AG08395 (cell line): Measurements from ENCODE around the gene PLD5.
"Not testable (repeated sequence)": the region's sequence is repeated elsewhere in the genome, so short reads cannot be mapped to it uniquely, and the experiment has no call there.

Experiments used
- DNase-seq: peaks from one replicate; pipeline ENCODE4 v3.0.0; 2012; ENCODE audit warnings: mixed read lengths, low spot score

PLD5 gene

DNA sequence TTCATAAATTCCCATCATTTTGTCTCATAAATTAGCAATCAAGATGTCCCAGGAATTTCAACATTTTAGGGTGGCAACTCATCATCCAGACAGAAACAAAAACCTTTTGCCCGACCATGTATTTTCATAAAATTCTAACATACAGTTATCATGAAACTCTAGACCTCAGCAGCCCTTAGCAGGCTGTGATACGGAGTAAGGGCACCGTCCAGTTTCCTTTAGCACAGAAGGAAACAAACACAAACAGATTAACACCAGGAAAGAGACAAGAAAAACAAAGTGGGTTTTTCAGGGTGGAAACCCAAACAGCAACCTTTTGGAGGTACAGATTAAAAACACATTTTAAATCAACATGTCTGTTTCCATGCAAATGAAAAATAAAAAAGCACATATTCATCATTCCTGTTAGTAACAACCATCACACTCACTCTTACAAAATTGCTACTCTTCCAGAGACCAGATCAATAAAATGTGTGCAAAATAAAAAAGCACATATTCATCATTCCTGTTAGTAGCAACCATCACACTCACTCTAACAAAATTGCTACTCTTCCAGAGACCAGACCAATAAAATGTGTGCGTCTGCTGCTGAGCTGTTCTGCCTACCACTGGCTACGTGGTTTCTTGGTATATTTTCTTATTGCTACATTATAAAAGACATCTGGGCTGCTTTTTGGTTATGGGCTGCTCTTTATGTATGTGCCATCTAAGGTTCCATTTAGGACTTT, 241.6 kb downstream of the PLD5 start:
- DNase-seq, result not testable (repeated sequence)

DNA sequence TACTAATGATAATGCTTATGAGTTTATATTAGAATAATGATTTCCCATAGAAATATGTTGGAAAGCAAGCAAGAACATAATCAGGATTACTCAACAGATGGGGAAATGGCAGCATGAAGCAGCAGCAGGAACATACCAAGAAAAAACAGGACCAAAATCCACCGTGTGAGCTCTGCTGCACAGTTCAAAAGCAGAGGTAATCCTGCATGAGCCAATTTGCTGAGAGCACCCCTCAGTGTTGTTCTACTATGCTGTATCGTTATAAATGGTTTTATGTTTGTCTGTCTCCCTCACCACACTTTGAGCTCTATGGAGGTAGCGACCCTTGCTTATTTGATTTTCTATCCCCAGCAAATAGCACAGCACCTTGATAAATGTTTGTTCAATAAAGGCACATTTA, 246.1 kb downstream of the PLD5 start:
- not testable (repeated sequence) for DNase-seq

DNA sequence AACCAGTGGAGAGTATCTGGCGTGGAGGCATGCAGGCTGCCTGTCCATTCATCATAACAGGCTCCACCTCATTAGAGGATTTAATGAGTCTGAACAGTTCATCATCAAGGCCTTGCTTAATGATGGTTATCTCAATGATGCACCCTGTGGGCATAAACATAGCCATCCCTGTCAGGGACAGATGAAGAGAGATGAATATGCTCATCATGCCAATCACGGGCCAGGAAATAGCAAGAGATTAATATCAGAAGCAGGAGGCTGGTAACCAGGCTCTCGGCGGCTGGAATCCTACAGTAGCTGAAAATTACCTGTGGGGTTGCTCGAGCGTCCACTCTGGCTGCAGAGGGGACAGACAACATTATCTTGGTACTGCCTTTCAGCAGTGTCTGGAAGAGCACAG, 247.7 kb downstream of the PLD5 start:
- not testable (repeated sequence) for DNase-seq

DNA sequence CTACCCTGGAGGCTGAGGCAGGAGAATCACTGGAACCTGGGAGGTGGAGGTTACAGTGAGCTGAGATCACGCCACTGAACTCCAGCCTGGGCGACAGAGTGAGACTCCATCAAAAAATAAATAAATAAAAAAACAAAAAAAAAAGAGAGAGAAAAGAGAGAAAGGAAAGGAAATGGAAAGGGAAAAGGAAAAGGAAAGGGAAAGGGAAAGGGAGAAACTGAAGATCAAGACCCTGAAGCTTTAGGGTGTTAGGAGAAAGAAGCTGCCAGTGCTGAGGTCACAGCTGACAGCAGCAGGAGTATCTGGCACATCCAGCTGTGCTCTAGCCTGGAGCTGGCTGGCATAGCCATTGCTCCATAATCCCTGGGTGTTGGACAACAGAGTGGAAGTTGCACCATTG, 257.5 kb downstream of the PLD5 start:
- DNase-seq, result not testable (repeated sequence)

DNA sequence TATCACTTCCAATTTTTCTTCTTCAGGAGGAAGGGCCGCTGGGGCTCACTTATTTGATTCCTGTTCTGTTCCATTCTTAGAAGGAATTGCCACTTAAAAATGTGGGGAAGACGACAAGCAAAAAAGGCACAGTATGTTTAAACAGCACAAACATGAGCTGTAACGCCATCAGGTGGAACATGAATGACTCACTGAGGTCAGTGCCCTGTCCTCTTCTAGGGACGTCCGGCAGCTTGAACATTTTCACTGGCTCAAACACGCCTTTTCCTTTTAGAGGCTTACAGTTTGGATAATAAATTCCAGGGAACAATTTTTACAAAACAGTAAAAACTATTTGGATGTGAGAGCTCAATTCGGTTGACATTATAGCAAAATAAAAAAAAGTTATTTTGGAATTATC, 260.1 kb downstream of the PLD5 start:
- not testable (repeated sequence) for DNase-seq

DNA sequence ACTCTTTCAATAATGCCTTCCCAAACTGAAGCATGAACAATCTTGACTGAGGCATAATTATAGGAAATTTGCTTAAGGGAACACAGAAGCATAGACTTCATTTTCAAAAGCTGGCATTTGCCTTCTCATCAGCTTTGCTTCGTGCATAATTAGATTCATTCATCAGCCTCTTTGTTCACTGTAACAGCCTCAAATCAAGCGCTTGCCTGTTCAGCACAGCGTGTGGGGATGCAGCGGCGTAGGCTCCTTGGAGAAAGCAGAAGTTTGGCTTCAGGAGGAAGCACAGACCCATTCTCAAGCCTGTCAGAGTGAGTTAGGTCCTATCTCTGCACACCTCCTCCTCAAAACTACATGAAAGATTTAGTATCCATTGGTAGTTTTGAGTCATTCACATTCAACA, 279.2 kb downstream of the PLD5 start:
- DNase-seq, result no peak

DNA sequence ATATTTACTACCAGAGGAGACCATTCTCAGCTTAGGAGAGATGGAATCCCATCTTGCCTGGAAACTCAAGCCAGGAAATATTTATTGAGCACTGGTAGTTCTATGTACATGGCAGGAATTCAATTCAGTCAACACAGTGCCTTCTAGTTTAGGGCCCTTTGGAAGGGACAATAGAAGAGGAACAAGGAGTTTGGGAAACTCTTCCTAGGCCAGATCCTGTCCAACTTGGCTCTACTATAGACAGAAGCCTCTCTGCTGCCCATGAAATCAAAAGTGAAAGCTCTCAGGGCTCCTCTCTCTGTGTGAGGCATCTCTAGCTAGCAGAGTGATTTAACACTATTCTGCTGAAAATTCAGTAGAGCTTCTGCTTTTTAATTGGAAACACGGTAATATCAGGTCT, 281.0 kb downstream of the PLD5 start:
- peak; percentile 2 for DNase-seq

DNA sequence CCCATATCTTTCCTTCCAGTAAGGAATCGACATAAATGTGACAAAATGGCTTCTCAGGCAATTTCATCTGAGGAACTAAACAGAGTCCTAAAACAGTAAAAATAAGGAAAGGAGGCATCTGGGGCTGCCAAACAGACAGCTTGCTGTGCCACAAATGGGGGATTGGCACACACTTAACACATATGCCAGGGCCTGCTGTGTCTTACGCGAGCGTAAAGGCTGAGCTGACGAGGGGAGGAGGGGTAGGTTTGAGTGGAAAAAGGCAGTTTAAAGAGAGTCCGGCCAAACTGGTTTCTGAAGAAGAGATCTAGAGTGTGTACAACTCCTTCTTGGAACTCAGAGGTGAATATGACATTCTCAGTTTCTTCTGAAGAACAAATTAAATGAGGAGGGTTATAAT, 281.5 kb downstream of the PLD5 start:
- no peak for DNase-seq

DNA sequence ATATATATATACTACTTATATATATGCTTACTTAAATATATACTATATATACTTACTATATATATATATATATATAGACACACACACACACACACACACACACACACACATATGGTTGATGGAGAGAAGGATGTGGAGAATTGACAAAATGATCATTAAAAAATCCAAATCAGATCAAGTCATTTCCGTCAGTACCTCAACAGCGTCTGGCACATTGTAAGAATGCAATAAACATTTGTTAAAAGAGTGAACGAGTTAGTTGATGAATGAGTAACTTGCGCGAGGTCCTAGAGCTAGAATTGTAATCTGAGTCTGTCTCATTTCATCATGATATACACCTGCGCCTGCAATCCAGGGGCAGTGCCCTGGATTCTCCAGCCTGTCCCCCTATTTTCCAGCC, 282.6 kb downstream of the PLD5 start:
- no peak for DNase-seq

DNA sequence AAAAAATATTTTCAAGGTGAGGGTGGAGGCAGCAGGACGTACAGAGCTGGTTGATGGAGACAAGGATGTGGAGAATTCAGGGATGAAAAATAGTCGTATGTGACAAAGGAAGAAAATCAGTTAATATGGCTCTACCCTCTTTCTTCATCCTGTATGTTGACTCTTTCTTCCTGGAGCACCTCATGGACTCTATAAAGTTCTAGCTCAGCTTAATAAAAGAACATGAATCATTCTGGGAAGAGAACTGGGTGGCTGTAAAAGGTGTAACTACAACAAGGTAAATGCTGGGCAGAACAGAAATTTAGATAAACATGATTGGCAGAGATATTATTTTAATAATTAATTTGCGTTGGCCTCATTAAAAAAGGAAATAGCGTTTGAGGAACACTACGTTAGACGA, 283.8 kb downstream of the PLD5 start:
- no peak for DNase-seq

DNA sequence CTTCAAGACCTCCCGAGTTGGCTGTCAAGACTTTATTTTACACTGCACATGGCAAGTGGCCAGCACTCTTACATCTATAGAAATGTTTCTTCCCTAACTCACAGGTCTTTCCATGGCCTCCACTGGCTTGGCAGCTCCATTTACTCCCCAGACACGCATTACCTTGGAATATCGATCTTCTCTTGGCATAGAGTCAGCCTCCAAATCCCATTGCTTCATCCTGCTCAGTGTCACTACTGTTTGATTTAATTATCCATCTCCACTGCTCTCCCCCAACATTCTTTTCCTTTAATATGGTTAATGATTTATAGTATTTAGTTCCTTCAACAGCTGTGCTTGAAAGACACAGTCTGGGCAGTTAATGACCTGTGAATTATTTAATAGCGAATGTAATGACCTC, 284.4 kb downstream of the PLD5 start:
- no peak for DNase-seq

DNA sequence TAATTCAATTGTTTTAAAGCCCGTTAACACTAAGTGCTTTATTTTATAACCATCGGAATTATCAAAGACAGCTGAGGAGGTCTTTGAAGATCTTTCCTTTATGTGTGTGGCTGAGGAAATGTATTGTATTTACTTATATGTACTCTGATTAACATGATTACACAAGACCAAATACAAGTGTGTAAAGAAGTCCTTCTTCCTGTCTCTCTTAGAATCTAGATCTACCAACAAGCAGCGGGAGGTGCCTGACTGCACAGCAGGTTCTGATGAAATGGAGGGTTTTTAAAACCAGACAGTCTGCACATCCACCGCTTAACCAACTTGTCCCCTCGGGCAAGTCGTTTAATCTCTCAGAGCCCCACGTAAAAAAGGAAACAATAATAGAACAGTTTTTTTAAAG, 285.1 kb downstream of the PLD5 start:
- DNase-seq, result no peak

DNA sequence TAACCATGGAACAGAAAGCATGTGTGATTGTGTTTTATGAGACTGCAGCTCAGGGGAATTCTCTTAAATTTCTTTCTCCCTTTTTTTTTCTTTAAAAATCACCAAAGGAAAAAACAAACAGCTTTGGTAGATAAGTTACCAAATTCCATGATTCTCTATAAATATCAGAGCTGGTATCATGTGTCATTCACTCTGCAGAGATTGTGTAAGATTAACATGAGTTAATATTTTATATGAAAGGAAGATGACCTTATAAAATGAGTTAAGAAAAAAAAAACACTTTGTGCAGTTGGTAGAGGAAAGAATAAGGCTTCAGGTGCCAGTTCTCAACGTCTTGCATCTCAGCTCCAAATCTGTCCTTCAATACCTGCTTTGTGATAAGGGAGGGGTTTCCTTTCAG, 287.4 kb downstream of the PLD5 start:
- no peak for DNase-seq

DNA sequence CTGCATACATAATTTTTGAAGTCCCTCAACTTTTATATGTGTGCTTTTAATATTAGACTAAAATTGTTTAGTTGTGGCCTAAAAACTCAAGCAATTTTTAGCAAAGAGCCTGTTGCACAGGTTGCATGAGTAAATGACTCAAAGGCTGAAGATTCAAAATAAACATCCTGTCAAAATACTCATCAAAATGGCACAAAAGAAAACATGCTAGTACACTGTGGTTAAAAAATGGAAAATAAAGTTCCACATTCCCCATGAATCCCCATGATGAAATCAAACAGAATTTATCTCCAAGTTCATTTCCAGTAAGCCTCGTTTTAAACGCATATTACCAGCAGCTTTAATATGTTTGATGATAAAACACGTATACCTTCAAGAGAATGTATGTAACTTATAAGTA, 295.5 kb downstream of the PLD5 start:
- DNase-seq, result no peak

DNA sequence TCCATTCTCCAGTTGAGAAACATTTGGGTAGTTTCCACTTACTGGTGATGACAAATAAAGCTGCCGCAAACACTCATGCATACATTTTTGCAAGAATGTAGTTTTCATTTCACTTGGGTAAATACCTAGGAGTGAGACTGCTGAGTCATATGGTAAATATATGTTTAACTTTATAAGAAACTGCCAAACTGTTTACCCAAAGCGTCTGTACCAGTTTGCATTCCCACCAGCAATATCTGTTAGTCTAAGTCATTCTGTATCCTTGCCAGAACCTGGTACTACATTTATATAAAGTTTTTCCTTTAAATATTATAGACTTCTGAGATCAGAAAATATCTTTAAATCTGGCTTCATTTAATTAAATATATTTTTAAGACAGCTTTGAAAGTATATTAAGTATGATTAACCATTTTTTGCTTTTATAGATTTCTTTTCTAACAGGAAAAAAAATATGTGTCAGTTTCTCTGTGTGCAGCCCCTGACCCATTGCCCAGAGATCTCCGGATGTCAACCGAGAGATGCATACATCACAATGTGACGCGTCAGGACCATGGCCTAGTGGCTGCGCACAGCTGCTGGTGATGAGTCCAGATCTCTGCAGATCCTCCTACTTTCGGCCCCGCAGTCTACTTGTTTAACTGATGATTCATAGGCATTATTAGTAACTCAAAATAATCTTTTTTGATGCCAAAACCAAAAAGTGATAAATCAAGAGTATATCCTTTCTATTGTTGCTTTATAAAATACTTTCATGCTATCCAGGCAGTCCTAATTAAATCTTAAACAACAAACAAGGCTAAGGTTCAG, 298.5 kb downstream of the PLD5 start:
- DNase-seq, result no peak

DNA sequence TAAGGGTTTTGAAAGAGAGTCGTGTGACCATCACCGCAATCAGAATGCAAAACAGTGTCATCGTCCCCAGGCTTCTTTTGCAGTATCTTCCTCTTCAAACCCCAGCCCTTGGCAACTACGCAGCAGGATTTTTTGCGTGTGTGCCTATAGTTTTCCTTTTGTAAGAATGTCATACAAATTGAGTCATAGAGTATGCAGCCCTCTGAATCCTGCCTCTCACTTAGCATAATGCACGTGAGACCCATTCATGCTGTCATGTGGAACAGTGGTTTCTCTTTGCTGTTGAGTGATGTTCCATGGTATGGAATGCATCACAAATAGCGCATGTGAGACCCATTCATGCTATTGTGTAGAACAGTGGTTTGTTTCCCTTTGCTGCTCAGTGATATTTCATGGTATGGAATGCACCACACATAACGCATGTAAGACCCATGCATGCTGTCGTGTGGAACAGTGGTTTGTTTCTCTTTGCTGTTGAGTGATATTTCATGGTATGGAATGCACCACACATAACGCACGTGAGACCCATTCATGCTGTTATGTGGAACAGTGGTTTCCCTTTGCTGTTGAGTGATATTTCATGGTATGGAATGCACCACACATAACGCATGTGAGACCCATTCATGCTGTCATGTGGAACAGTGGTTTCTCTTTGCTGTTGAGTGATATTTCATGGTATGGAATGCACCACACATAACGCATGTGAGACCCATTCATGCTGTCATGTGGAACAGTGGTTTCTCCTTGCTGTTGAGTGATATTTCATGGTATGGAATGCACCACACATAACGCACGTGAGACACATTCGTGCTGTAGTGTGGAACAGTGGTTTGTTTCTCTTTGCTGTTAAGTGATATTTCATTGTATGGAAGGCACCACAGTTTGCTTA, 299.4 kb downstream of the PLD5 start:
- not testable (repeated sequence) for DNase-seq

DNA sequence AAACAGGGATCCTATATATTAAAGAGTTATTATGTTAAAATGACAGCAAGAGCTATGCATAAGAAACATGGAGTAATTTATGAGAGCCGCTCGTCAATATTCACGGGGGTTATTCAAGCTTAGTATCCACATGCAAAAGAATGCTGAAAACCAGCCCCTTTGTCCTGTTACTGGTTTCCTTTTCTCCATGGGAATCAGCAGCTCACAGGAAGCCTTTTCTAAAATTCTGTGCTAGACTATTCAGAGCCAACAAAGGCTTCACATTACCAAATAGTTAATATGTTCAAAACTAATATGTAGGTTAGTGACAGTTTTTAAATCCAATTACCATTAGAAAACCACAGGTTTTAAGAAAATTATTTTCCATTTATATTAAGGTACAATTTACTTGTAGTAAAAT, 300.0 kb downstream of the PLD5 start:
- DNase-seq, result no peak

DNA sequence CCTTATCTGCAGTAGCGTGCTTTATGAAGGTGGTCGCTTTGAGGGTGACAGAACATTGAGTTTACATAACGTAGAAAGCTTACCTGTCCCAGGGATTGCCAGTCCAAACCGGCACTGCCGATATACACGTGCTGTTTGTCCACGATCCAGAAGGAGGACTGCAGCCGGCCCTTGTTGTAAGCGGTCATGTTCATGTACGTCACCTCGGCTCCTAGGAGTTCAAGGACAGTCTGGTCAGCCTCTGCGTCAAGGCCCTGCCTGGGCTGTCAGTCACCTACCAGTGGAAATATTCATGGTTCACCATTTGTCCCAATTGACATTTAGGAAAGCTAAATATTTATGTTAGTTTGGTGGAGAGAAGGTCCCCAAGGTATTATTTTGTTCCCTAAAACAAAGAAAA, 304.6 kb downstream of the PLD5 start:
- no peak for DNase-seq

DNA sequence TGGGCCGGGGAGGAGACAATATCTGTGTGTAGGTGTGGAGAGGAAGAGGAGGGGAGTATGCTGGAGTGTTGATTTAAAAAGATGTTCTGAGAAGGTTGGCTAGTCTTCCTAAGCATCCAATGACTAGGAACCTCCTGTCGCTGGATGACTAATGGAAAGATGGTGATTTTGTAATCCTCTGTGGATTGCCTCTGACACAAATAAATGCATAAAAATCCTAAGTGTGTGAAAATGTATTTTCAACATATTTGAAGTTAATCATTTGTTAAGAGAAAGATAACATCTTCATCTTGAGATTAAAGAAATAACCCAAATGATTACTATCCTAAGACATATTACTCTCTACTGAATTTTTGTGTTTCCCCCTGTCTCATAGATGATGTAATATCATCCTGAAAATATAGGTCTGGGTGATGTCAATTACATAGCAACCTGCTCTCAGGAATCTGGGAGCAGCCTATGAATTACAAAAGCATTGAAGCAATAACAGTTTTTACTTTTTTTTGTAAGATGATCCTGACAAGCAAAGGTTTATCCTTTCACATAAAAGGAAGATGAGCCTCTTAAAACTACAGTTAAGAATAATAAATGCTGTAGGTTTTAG, 305.1 kb downstream of the PLD5 start:
- no peak for DNase-seq

DNA sequence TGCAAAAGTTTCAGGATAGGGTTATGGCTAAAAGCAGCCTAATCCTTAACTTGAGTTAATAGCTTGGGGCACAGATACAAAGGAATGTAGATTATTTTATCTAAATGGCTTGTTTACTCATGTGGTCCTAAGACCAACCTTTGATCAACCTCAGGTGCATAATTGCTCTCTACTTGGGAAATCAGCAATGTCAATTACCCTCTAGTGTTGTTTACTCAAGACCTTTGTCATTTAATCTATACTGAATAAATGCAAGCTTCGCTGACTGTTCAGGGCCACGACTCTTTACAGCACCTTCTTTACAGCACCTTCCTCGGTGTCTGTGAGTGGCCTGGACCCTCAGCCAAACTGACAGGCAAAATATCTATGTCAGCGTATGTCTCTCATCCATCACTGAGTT, 308.1 kb downstream of the PLD5 start:
- no peak for DNase-seq

DNA sequence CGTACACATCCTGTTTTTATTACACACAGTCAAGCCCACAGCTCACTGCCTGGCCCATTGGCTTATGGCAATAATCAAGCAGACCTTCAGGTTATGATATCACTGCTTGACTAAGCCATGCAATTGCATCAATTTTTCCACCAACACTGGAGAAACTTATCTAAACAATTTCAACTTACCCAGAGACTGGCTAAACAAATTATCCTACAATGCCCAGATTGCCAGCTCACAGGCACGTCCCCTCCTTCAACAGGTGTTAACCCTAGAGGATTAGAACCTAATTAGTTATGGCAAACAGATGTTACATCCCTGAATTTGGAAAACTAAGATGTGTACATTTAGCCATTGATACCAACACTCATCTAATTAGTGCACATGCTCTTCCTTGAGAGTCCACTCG, 310.0 kb downstream of the PLD5 start:
- DNase-seq, result not testable (repeated sequence)

DNA sequence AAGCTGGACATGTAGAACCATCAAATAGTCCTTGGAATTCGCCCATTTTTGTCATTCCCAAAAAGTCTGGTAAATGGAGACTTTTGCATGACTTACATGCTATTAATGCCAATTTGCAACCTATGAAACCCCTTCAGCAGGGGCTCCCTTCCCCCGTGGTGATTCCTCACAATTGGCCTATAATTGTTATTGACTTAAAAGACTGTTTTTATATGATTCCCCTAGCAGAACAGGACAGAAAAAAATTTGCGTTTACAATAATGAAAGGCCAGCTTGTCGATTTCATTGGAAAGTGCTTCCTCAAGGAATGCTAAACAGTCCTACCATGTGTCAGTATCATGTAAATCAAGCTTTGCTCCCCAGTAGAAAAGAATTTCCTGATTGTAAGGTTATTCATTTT, 311.5 kb downstream of the PLD5 start:
- DNase-seq, result not testable (repeated sequence)
